ENCODE results near the gene TBCD. TPM values are rescaled to one million over a fixed set of nuclear protein-coding genes. Genes with fewer than 3 reads are reported as not detected.

TBCD gene
- total RNA-seq, 1 donor from 2014 or later, result 49.9 TPM

- POLR2A ChIA-PET, result no interaction called here
- H3K4me1 Mint-ChIP-seq, result no peaks in the 10 kb centered on the region
- DNase-seq, result peak; percentile 11
- TF ChIP-seq, protein P1, sequence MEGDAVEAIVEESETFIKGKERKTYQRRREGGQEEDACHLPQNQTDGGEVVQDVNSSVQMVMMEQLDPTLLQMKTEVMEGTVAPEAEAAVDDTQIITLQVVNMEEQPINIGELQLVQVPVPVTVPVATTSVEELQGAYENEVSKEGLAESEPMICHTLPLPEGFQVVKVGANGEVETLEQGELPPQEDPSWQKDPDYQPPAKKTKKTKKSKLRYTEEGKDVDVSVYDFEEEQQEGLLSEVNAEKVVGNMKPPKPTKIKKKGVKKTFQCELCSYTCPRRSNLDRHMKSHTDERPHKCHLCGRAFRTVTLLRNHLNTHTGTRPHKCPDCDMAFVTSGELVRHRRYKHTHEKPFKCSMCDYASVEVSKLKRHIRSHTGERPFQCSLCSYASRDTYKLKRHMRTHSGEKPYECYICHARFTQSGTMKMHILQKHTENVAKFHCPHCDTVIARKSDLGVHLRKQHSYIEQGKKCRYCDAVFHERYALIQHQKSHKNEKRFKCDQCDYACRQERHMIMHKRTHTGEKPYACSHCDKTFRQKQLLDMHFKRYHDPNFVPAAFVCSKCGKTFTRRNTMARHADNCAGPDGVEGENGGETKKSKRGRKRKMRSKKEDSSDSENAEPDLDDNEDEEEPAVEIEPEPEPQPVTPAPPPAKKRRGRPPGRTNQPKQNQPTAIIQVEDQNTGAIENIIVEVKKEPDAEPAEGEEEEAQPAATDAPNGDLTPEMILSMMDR (IDR thresholded peaks at IDR 0.05), result no peak
- intact Hi-C loops (cut with micrococcal nuclease), result no loop called here
- H3K4me3 Mint-ChIP-seq, result no peak overlapping the region
- CTCF ChIA-PET, result interaction anchor here (0.8 kb wide), 1 partner anchor 15 kb away, joined by 3 read pairs; no protein-coding TSS in a partner anchor
- H3K27me3 Mint-ChIP-seq, result no peaks in the 10 kb centered on the region
- no peak for ATAC-seq (ENCODE audit: low read depth)
- H3K36me3 Mint-ChIP-seq (ENCODE audit: low read depth), result peaks cover 80% of the 10 kb centered on the region
- H3K27ac Mint-ChIP-seq, result no peak overlapping the region
- no peaks in the 10 kb centered on the region for H3K9me3 Mint-ChIP-seq
Observed at GRCh38 chr17:82930924-82931698, 179.2 kb downstream of the TBCD start.

- no peaks in the 10 kb centered on the region for H3K27me3 Mint-ChIP-seq
- H3K36me3 Mint-ChIP-seq (ENCODE audit: low read depth), result peaks cover 79% of the 10 kb centered on the region
- H3K27ac Mint-ChIP-seq, result no peak overlapping the region
- no peaks in the 10 kb centered on the region for H3K9me3 Mint-ChIP-seq
- intact Hi-C loops (cut with micrococcal nuclease), result no loop called here
- H3K4me1 Mint-ChIP-seq, result no peaks in the 10 kb centered on the region
- no peak overlapping the region for H3K4me3 Mint-ChIP-seq
- TF ChIP-seq, protein P1 (IDR thresholded peaks at IDR 0.05), result no peak
- ATAC-seq (ENCODE audit: low read depth) (no peak), DNase-seq (peak; percentile 4)
- ChIA-PET POLR2A (no interaction called here), CTCF (no interaction called here)
Observed at GRCh38 chr17:82931699-82932517, 180.0 kb downstream of the TBCD start.

- Mint-ChIP-seq H3K9me3 (no peaks in the 10 kb centered on the region), H3K27me3 (no peaks in the 10 kb centered on the region), H3K27ac (no peak overlapping the region), H3K4me1 (no peaks in the 10 kb centered on the region), H3K4me3 (no peak overlapping the region), H3K36me3 (ENCODE audit: low read depth) (peaks cover 76% of the 10 kb centered on the region)
- ChIA-PET CTCF (interaction anchor here (0.7 kb wide), 1 partner anchor 82 kb away, joined by 3 read pairs; no protein-coding TSS in a partner anchor), POLR2A (no interaction called here)
- intact Hi-C loops (cut with micrococcal nuclease), result no loop called here
- no peak for ATAC-seq (ENCODE audit: low read depth)
- TF ChIP-seq, protein P1 (IDR thresholded peaks at IDR 0.05), result no peak
- peak; percentile 4 for DNase-seq
Observed at GRCh38 chr17:82932518-82933310, 180.8 kb downstream of the TBCD start.

DNA sequence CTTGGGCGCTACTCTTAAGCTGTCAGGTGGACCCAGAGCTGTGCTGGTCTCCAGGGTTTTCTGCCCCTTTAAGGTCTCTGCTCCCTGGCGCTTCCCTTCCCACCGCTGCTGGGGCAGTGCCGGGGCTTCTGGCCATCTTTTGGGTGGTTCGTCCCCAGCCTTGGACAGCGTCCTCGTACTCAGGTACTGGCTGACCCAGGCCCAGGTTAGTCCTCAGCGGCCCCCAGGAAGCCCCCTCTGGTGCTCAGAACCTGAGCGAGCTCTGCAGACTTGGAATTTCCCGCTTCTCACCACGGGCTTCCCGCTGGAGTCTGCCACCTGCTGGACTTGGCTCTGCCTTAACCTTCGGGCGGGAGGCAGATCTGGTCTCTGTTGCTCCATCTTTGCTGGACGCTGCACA lies 182.0 kb downstream of the TBCD start:
- peak; percentile 3 for DNase-seq
- ChIA-PET POLR2A (interaction anchor here (0.7 kb wide), 1 partner anchor 145 kb away, joined by 4 read pairs; no protein-coding TSS in a partner anchor), CTCF (interaction anchor here (0.6 kb wide), 1 partner anchor 85 kb away, joined by 3 read pairs; no protein-coding TSS in a partner anchor)
- Mint-ChIP-seq H3K27ac (no peak overlapping the region), H3K36me3 (ENCODE audit: low read depth) (peaks cover 78% of the 10 kb centered on the region), H3K4me1 (no peaks in the 10 kb centered on the region), H3K9me3 (no peaks in the 10 kb centered on the region), H3K27me3 (no peaks in the 10 kb centered on the region), H3K4me3 (no peak overlapping the region)
- TF ChIP-seq, protein P1 (IDR thresholded peaks at IDR 0.05), result no peak
- no peak for ATAC-seq (ENCODE audit: low read depth)
- intact Hi-C loops (cut with micrococcal nuclease), result no loop called here

All from activated B cell treated with CpG ODN at 0.5 μM for 24 hours (primary cell).